Breast epithelium (tissue), 4 donors: ENCODE measurements around the gene PTGES3. TPM values are rescaled to one million over a fixed set of nuclear protein-coding genes. Genes with fewer than 3 reads are reported as not detected.

Experiments used
- DNase-seq, 2 donors: peaks; one replicate each; pipeline ENCODE4 v3.0.0-alpha.2; 2019; ENCODE audit warnings: low spot score in 2 of 2
- H3K27ac ChIP-seq, 2 donors: fragments of 200-600 bp; sonication (generic) in 1 of 2; one replicate each; pipeline ENCODE4 v1.5.1; 2016 to 2019; ENCODE audit warnings: mild to moderate bottlenecking in 1 of 2
- H3K27me3 ChIP-seq, 2 donors: fragments of 200-600 bp; sonication (generic) in 1 of 2; one replicate each; pipeline versions ENCODE4 v1.5.1 to v1.6.0; 2017 to 2019; ENCODE audit warnings: control low read depth in 1 of 2, mild to moderate bottlenecking in 1 of 2
- H3K36me3 ChIP-seq: fragments of 200-600 bp; one replicate; pipeline ENCODE4 v1.5.1; 2019
- H3K4me1 ChIP-seq, 2 donors: fragments of 200-600 bp; sonication (generic); one replicate each; pipeline ENCODE4 v1.5.1; 2016 to 2019; ENCODE audit warnings: control low read depth in 1 of 2
- H3K4me3 ChIP-seq, 3 donors: fragments of 200-600 bp; sonication (generic); 1 replicate in 2 of 3; 2 replicates in 1 of 3; pipeline ENCODE4 v1.5.1; 2016 to 2019; ENCODE audit warnings: mild to moderate bottlenecking in 3 of 3, moderate library complexity in 2 of 3
- H3K9me3 ChIP-seq, 2 donors: fragments of 200-600 bp; sonication (generic) in 1 of 2; one replicate each; pipeline ENCODE4 v1.5.1; 2016 to 2019; ENCODE audit warnings: control low read depth in 1 of 2
- CTCF ChIP-seq, 3 donors: fragments of 450-650 bp; IDR thresholded peaks; one replicate each; pipeline ENCODE4 v1.5.1; 2016 to 2017; ENCODE audit warnings: antibody characterized with exemption in 3 of 3, mild to moderate bottlenecking in 3 of 3, moderate library complexity in 3 of 3
- POLR2A ChIP-seq: fragments of 450-650 bp; IDR thresholded peaks from one replicate; pipeline ENCODE4 v1.6.1; 2016; ENCODE audit warnings: antibody characterized with exemption, mild to moderate bottlenecking, moderate library complexity
- POLR2AphosphoS5 ChIP-seq, 3 donors: sonication (generic); formaldehyde crosslinking; IDR thresholded peaks; one replicate each; pipeline ENCODE4 v1.6.1; 2017; ENCODE audit warnings: antibody characterized with exemption in 3 of 3
- intact Hi-C: fragments of 100-400 bp; cut with DNase I; formaldehyde crosslinking; loops from one replicate; pipeline ENCODE4 v1.15.1; 2023; ENCODE audit warnings: low total_unique reads
- total RNA-seq, 3 donors: library from RNA; depleted of rRNA; stranded (reverse); fragments of >200 nt; gene quantifications; one replicate each; pipeline ENCODE4 v1.1.0, GENCODE V29; 2016

The PTGES3 gene
- total RNA-seq, 3 donors from 2014 or later: 85.0 to 134 (median 111) TPM

GRCh38 chr12:56688846-56689109 lies 694 bp upstream of the PTGES3 start:
- peak overlapping the region; percentile 82 to 99 (median 97) for H3K4me3 ChIP-seq
- DNase-seq: no peak
- H3K27me3 ChIP-seq: no peaks in the 10 kb centered on the region
- TF ChIP-seq CTCF (IDR thresholded peaks at IDR 0.05) (no peak), POLR2AphosphoS5 (IDR thresholded peaks at IDR 0.05) (no peak), POLR2A (no peak)
- H3K9me3 ChIP-seq: no peaks in the 10 kb centered on the region
- H3K4me1 ChIP-seq: peaks cover 0 to 4% of the 10 kb centered on the region in 2 donors
- no peaks in the 10 kb centered on the region for H3K36me3 ChIP-seq
- peak overlapping the region; percentile 100 for H3K27ac ChIP-seq
- intact Hi-C loops: loop anchor here (10.0 kb wide), 1 partner anchor 54 kb away; the partner anchor contains the start of gene BAZ2A

- H3K9me3 ChIP-seq: no peaks in the 10 kb centered on the region
- H3K4me1 ChIP-seq: peaks cover 0 to 4% of the 10 kb centered on the region in 2 donors
- no peak for TF ChIP-seq POLR2A
- TF ChIP-seq POLR2AphosphoS5 (IDR thresholded peaks at IDR 0.05): peak in 1 of 3 donors; percentile 28
- no peak for TF ChIP-seq CTCF (IDR thresholded peaks at IDR 0.05)
- intact Hi-C loops: loop anchor here (10.0 kb wide), 1 partner anchor 53 kb away; the partner anchor contains the start of gene BAZ2A
- peak overlapping the region; percentile 82 to 99 (median 97) for H3K4me3 ChIP-seq
- no peaks in the 10 kb centered on the region for H3K27me3 ChIP-seq
- peak overlapping the region; percentile 100 for H3K27ac ChIP-seq
- H3K36me3 ChIP-seq: no peaks in the 10 kb centered on the region
- DNase-seq: peak; percentile 56 to 62
Observed at GRCh38 chr12:56687223-56688128, 608 bp downstream of the PTGES3 start.

- intact Hi-C loops: loop anchor here (10.0 kb wide), 1 partner anchor 50 kb away; the partner anchor contains the start of gene BAZ2A
- peak in 1 of 2 donors; percentile 19 for DNase-seq
- peak overlapping the region; percentile 1 to 73 for H3K27ac ChIP-seq
- H3K27me3 ChIP-seq: no peaks in the 10 kb centered on the region
- peak overlapping the region; percentile 2 to 99 (median 97) for H3K4me3 ChIP-seq
- H3K4me1 ChIP-seq: peaks cover 0 to 4% of the 10 kb centered on the region in 2 donors
- no peaks in the 10 kb centered on the region for H3K36me3 ChIP-seq
- TF ChIP-seq POLR2AphosphoS5 (IDR thresholded peaks at IDR 0.05): no peak
- no peak for TF ChIP-seq POLR2A
- TF ChIP-seq CTCF (IDR thresholded peaks at IDR 0.05): no peak
- no peaks in the 10 kb centered on the region for H3K9me3 ChIP-seq
Observed at GRCh38 chr12:56684745-56685359, 3.2 kb downstream of the PTGES3 start.

GRCh38 chr12:56682323-56682722 lies 5.8 kb downstream of the PTGES3 start:
- TF ChIP-seq POLR2AphosphoS5 (IDR thresholded peaks at IDR 0.05) (no peak), POLR2A (no peak), CTCF (IDR thresholded peaks at IDR 0.05) (no peak)
- intact Hi-C loops: loop anchor here (10.0 kb wide), 1 partner anchor 48 kb away; the partner anchor contains the start of gene BAZ2A

More at GRCh38 chr12:56682323-56682722, 5.8 kb downstream of the PTGES3 start:
- H3K27ac ChIP-seq: no peak overlapping the region
- H3K36me3 ChIP-seq: no peaks in the 10 kb centered on the region
- DNase-seq: no peak
- no peak overlapping the region for H3K4me3 ChIP-seq
- peaks cover 0 to 4% of the 10 kb centered on the region in 2 donors for H3K4me1 ChIP-seq
- H3K9me3 ChIP-seq: no peaks in the 10 kb centered on the region
- no peaks in the 10 kb centered on the region for H3K27me3 ChIP-seq
